BJ (cell line): Measurements from ENCODE around the gene DHRS3. TPM values are rescaled to one million over a fixed set of nuclear protein-coding genes. Genes with fewer than 3 reads are reported as not detected.
"Not testable (repeated sequence)": the region's sequence is repeated elsewhere in the genome, so short reads cannot be mapped to it uniquely, and the experiment has no call there.

Experiments
- CTCF ChIA-PET: fragments of 350-600 bp; formaldehyde crosslinking; extraction: SDS; loops from one replicate; lab custom pipeline; 2021; ENCODE audit warnings: antibody characterized with exemption, inconsistent platforms; lab: Yijun Ruan, JAX
- POLR2A ChIA-PET: fragments of 300-600 bp; sonication (Branson Sonifier 250); formaldehyde crosslinking; extraction: SDS; loops from one replicate; lab custom pipeline; 2021; ENCODE audit warnings: antibody characterized with exemption; lab: Charles Lee
- DNase-seq: peaks from one replicate; pipeline ENCODE4 v3.0.0-alpha.2; 2011; ENCODE audit warnings: low read depth
- H3K27me3 ChIP-seq: 2 replicates; pipeline ENCODE4 v1.6.0; 2011; ENCODE audit warnings: low read length; ENCODE audit not compliant: control insufficient read depth, insufficient read depth
- H3K36me3 ChIP-seq: 2 replicates; pipeline ENCODE4 v1.5.1; 2011; ENCODE audit warnings: low read length; ENCODE audit not compliant: control insufficient read depth, insufficient read depth
- H3K4me3 ChIP-seq: 2 replicates; pipeline ENCODE4 v1.5.1; 2011; ENCODE audit warnings: low read depth, mild to moderate bottlenecking, control low read depth, low read length
- CTCF ChIP-seq: IDR thresholded peaks from 2 replicates; pipeline ENCODE4 v1.5.1; 2011; ENCODE audit warnings: low read depth, mild to moderate bottlenecking, control low read depth, inconsistent platforms, low read length, moderate library complexity; ENCODE audit not compliant: insufficient read depth
- polyA plus RNA-seq: library from polyadenylated mRNA; depleted of rRNA; stranded (reverse); fragments of >200 nt; gene quantifications from 2 replicates; pipeline ENCODE4 v1.2.3, GENCODE V29; 2011

The DHRS3 gene
- polyA plus RNA-seq, 1 experiment, result 224 TPM

DNA sequence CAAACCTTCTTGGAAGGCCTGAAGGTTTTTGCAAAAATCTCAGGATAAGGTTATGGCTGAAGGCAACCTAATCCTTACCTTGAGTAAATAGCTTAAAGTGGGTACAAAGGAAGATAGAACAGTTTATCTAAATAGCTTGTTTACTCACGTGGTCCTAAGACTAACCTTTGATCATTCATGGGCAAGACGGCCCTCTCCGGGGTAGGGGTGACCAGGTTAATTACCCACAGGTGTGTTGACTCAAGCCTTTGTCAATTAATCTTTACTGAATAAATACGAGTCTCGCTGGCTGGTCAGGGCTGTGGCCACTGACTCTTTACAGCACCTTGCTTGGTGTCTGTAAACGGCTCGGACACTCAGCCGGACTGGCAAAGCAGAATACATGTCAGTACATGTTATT is 36.6 kb upstream of the DHRS3 start:
- DNase-seq, result no peak
- Histone ChIP-seq H3K27me3 (peaks cover 2% of the 10 kb centered on the region), H3K36me3 (no peaks in the 10 kb centered on the region), H3K4me3 (no peak overlapping the region)
- ChIA-PET POLR2A (no interaction called here), CTCF (interaction anchor here (9.5 kb wide), 1 partner anchor 342 kb away, joined by 83 read pairs; no protein-coding TSS in a partner anchor)
- no peak for TF ChIP-seq CTCF

DNA sequence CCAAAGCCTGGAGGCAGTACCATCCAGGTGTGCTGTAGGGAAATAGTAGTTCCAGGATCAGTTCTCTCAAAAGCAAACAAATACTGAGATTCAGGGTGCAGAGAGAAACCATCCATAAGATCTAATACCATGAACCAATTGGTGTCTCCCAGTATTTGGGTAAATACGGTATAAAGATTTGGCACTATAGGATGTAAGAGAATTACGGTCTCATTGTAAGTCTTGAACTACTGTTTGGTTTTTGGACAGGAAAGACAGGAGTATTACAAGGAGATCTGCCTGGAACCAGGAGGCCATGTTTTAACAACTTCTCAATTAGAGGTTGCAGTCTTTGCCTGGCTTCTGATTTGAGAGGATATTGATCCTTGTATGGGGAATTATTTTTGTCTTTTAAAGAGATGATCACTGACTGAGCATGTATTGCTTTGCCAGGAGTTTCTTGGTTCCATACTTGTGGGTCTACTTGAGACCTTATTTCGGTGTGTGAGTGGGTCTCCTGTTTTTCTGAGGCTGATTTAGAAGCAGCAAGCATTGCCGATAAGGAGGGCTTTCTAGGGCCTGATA is 36.1 kb upstream of the DHRS3 start:
- H3K27me3 ChIP-seq, result peaks cover 2% of the 10 kb centered on the region
- DNase-seq, result no peak
- ChIA-PET CTCF (no interaction called here), POLR2A (no interaction called here)
- H3K4me3 ChIP-seq, result no peak overlapping the region
- H3K36me3 ChIP-seq, result no peaks in the 10 kb centered on the region
- no peak for TF ChIP-seq CTCF

- H3K4me3 ChIP-seq, result no peak overlapping the region
- ChIA-PET CTCF (interaction anchor here (0.9 to 3.3 kb wide), 6 partner anchors 9 to 337 kb away, joined by 3 to 18 read pairs (median 3); no protein-coding TSS in a partner anchor), POLR2A (interaction anchor here (0.6 to 1.5 kb wide), 4 partner anchors 10 to 195 kb away, joined by 3 to 13 read pairs (median 4); partner anchors contain the start of gene DHRS3)
- no peak for TF ChIP-seq CTCF
- H3K27me3 ChIP-seq, result peaks cover 3% of the 10 kb centered on the region; the same call in 1 of the 2 replicates
- peak; percentile 85 for DNase-seq
- H3K36me3 ChIP-seq, result no peaks in the 10 kb centered on the region
These were observed 32.0 kb upstream of the DHRS3 start for GRCh38 chr1:12649971-12650421.

GRCh38 chr1:12648741-12649140 is 30.7 kb upstream of the DHRS3 start:
- Histone ChIP-seq H3K4me3 (no peak overlapping the region), H3K36me3 (no peaks in the 10 kb centered on the region), H3K27me3 (peaks cover 3% of the 10 kb centered on the region; the same call in 1 of the 2 replicates)
- POLR2A ChIA-PET, result interaction anchor here (1.5 kb wide), 1 partner anchor 30 kb away, joined by 13 read pairs; the partner anchor contains the start of gene DHRS3
- DNase-seq, result no peak
- CTCF ChIA-PET, result interaction anchor here (1.0 to 3.3 kb wide), 4 partner anchors 10 to 336 kb away, joined by 3 to 18 read pairs (median 3); no protein-coding TSS in a partner anchor
- TF ChIP-seq CTCF, result no peak

DNA sequence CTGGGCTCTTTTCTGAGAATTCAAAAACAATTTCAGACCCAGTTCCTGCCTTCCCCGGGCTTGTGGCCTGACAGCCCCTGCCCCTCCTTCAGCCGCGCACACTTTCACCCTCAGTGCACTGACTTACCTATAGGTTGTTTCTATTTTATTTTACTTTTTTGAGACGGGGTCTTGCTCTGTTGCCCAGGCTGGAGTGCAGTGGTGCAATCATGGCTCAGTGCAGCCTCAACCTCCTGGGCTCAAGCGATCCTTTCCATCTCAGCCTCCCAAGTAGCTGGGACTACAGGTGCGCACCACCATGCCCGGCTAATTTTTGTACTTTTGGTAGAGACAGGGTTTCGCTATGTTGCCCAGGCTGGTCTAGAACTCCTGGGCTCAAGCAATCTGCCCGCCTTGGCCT is 27.4 kb upstream of the DHRS3 start:
- H3K36me3 ChIP-seq, POLR2A ChIA-PET, H3K4me3 ChIP-seq, DNase-seq, H3K27me3 ChIP-seq: not testable (repeated sequence)
- CTCF ChIA-PET, result interaction anchor here (1.3 kb wide), 1 partner anchor 13 kb away, joined by 4 read pairs; no protein-coding TSS in a partner anchor
